HG03139 (cell line): Measurements from ENCODE around the gene TMEM92.

ENCODE experiments used
- ATAC-seq: cut with Tn5 transposase; IDR thresholded peaks from one replicate; pipeline ENCODE4 v1.9.1; 2021; ENCODE audit not compliant: unreplicated experiment

TMEM92 gene

DNA sequence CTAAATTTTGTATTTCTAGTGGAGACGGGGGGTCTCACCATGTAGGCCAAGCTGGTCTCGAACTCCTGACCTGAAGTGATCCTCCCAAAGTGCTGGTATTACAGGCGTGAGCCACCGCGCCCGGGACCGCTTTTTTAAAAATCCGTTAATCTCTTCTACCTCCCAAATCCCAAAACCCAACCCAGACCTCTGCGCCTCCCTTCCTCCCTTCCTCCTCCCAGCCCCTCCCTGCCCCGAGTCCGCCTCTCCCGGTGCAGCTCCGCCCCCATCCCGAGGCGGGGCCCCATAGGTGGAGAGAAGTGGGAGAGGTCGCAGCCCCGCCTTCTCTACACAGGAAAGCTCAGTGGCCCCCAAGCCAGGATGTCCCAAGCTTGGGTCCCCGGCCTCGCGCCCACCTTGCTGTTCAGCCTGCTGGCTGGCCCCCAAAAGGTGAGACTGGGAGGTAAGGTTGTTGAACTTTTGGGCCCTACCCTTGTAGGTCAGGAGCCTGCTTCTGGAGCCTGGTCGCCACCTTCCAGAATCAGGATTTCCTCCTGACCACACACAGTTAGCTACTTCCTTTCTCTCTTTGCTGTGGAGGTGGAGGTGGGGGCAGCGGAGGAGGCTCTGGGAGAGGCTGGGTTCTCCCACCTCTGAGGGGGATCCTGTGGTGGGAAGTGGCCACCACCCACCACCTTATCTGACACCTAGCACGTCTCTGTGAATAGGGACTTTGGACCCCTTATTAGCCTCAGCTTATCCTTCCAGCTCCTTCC lies at the start of gene TMEM92:
TSS of gene TMEM92 (plus strand) at position 325 of the 755 bp plus-strand sequence. CDS start at position 361, 36 bp downstream.
- ATAC-seq: no peak

DNA sequence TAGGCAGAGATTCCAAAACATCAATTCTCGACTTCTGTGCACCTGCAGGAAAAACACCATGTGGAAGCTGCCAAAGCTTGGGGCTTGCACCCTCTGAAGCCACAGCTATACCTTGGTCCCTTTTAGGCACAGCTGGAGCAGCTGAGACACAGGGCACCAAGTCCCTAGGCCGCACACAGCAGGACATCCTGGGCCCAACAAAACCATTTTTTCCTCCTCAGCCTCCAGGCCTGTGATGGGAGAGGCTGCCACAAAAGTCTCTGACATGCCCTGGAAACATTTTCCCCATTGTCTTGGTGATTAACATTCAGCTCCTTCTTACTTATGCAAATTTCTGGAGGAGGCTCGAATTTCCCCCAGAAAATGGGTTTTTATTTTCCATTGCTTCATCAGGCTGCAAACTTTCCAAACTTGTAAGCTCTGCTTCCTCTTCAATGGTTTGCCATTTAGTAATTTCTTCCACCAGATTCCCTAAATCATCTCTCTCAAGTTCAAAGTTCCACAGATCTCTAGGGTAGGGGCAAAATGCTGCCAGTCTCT lies 48.5 kb upstream of the TMEM92 start:
- ATAC-seq: no peak

DNA sequence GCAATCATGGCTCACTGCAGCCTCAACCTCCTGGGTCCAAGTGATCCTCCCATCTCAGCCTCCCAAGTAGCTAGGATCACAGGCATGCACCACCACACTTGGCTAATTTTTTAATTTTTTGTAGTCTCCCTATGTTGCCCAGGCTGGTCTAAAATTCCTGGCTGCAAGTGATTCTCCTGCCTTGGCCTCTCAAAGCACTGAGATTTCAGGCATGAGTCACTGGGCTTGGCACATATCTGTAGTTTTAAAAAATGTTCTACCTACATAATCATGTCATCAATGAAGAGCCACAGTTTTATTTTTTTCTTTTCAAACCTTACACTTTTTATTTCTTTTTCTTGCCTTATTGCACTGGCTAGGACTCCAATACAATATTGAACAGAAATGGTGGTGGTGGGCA lies 39.7 kb upstream of the TMEM92 start:
- ATAC-seq: no peak

- ATAC-seq: no peak
Observed at GRCh38 chr17:50237901-50238300, 36.4 kb upstream of the TMEM92 start.

GRCh38 chr17:50238601-50239280 lies 35.5 kb upstream of the TMEM92 start:
- no peak for ATAC-seq

GRCh38 chr17:50239937-50240336 lies 34.3 kb upstream of the TMEM92 start:
- no peak for ATAC-seq

- no peak for ATAC-seq
Observed at GRCh38 chr17:50240851-50241250, 33.4 kb upstream of the TMEM92 start.

DNA sequence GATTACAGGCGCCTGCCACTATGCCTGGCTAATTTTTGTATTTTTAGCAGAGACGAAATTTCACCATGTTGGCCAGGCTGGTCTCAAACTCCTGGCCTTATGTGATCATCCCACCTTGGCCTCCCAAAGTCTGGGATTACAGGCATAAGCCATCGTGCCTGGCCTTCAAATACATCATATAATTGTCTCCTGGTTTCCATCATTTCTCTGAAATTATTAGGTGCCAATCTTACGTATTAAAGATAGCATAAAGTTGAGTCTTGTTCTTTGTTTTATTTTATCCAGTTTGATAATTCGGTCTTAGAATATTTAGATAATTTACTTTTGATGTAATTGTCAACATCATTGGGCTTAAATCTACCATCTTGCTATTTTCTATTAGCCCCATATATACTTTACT lies 32.8 kb upstream of the TMEM92 start:
- no peak for ATAC-seq

- no peak for ATAC-seq
Observed at GRCh38 chr17:50244771-50245170, 29.5 kb upstream of the TMEM92 start.

- no peak for ATAC-seq
Observed at GRCh38 chr17:50248255-50248654, 26.0 kb upstream of the TMEM92 start.

DNA sequence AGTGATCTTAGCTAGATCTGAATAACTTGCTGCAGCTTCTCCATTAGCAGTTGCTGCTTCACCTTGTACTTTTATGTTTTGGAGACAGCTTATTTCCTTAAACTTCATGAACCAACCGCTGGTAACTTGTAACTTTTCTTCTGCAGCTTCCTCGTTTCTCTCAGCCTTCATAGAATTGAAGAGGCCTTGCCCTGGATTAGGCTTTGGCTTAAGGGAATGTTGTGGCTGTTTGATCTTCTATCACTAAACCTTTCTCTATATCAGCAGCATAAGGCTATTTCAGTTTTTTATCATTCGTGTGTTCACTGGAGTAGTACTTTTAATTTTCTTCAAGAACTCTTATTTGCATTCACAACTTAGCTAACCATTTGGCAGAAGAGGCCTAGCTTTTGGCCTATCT lies 21.5 kb upstream of the TMEM92 start:
- ATAC-seq: no peak

GRCh38 chr17:50255766-50256635 lies 18.3 kb upstream of the TMEM92 start:
- ATAC-seq: no peak

DNA sequence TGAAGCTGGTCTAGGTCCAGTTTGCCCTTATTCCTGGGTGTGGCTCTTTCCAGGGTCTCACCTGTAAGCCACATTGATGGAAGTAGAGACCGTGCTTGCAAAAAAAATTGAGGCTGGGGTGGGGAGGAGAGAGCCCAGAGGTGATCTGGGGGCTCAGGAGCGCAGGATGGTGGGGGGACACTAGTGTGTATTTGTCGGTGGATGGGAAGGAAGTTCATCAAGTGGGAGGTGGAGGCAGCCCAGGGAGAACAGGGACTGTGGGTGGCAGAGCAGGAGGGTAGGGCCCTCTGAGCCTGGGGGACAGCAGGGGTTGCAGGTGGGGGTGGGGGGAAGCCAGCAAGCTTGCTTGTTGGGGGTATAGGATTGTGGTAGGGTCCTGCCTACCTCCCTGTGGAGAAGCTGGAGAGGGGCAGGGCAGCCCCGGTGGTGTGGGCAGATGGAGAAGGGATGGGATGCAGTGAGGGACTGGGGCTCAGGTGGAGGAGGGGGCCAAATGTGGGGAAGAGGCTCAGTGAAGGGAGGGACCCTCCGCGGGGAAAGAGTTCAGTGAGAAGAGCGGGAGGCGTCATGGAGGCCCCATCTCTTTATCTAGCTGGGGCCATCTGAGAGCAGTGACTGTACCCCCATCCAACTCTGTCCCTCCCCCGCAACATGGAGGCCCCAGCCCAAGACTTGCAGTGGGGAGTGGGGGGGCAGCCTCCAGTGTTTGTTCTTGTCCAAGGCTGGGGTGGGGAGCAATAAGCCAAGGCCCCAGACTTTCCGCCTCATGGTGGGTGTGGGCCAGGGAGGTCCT lies 17.2 kb upstream of the TMEM92 start:
- no peak for ATAC-seq

- no peak for ATAC-seq
Observed at GRCh38 chr17:50257676-50258224, 16.5 kb upstream of the TMEM92 start.

- no peak for ATAC-seq
Observed at GRCh38 chr17:50258647-50259476, 15.4 kb upstream of the TMEM92 start.

GRCh38 chr17:50259477-50260324 lies 14.6 kb upstream of the TMEM92 start:
- no peak for ATAC-seq

- no peak for ATAC-seq
Observed at GRCh38 chr17:50260501-50260911, 13.8 kb upstream of the TMEM92 start.
